Neural cell (in vitro differentiated cells): ENCODE measurements around the gene MN1. TPM values are rescaled to one million over a fixed set of nuclear protein-coding genes. Genes with fewer than 3 reads are reported as not detected.

ENCODE experiments used
- H2AFZ ChIP-seq: fragments of 200-600, 300-800 bp; sonication (generic), shearing (Covaris generic); 2 replicates; pipeline ENCODE4 v1.6.0; 2014; ENCODE audit warnings: low read depth, mild to moderate bottlenecking, antibody characterized with exemption, low read length, moderate library complexity
- H3F3A ChIP-seq: fragments of 200-600 bp; shearing (Covaris generic); 2 replicates; pipeline ENCODE4 v1.6.1; 2016; ENCODE audit warnings: mild to moderate bottlenecking, moderate library complexity, mixed read lengths, antibody characterized with exemption, low read length; ENCODE audit not compliant: insufficient read depth, poor library complexity, severe bottlenecking
- H3K27ac ChIP-seq: fragments of 200-600, 300-800 bp; sonication (generic), shearing (Covaris generic); 2 replicates; pipeline ENCODE4 v1.5.1; 2014; ENCODE audit warnings: mild to moderate bottlenecking, low read length, moderate library complexity
- H3K27me3 ChIP-seq: fragments of 300-800, 200-600 bp; sonication (generic), shearing (Covaris generic); 2 replicates; pipeline ENCODE4 v1.6.0; 2014; ENCODE audit warnings: mild to moderate bottlenecking, low read depth, low read length, moderate library complexity; ENCODE audit not compliant: insufficient read depth
- H3K36me3 ChIP-seq: fragments of 300-800, 200-600 bp; sonication (generic), shearing (Covaris generic); 2 replicates; pipeline ENCODE4 v1.5.1; 2014; ENCODE audit warnings: mild to moderate bottlenecking, antibody characterized with exemption, low read length, moderate library complexity; ENCODE audit not compliant: insufficient read depth
- H3K4me2 ChIP-seq: fragments of 300-800, 200-600 bp; sonication (generic), shearing (Covaris generic); 2 replicates; pipeline ENCODE4 v1.6.0; 2014; ENCODE audit warnings: mild to moderate bottlenecking, low read length
- H3K4me3 ChIP-seq: fragments of 300-800, 200-600 bp; sonication (generic), shearing (Covaris generic); 2 replicates; pipeline ENCODE4 v1.5.1; 2014; ENCODE audit warnings: mild to moderate bottlenecking, low read length, moderate library complexity
- H3K79me2 ChIP-seq: fragments of 200-600 bp; shearing (Covaris generic); replicated peaks from 2 replicates; pipeline ENCODE4 v1.6.0; 2014; ENCODE audit warnings: mild to moderate bottlenecking, low read length, moderate library complexity; ENCODE audit not compliant: insufficient read depth
- H3K9ac ChIP-seq: fragments of 300-800, 200-600 bp; sonication (generic), shearing (Covaris generic); 2 replicates; pipeline ENCODE4 v1.6.1; 2016; ENCODE audit warnings: mild to moderate bottlenecking, low read length, mixed read lengths
- H3K9me2 ChIP-seq: fragments of 200-600 bp; shearing (Covaris generic); 2 replicates; pipeline ENCODE4 v1.6.1; 2016; ENCODE audit warnings: mild to moderate bottlenecking, low read length, mixed read lengths; ENCODE audit not compliant: insufficient read depth
- H3K9me3 ChIP-seq: fragments of 200-600, 300-800 bp; sonication (generic), shearing (Covaris generic); 2 replicates; pipeline ENCODE4 v1.6.1; 2016; ENCODE audit warnings: mild to moderate bottlenecking, mixed run types, low read length, moderate library complexity, mixed read lengths
- H4K20me1 ChIP-seq: fragments of 200-600 bp; shearing (Covaris generic); 2 replicates; pipeline ENCODE4 v1.6.1; 2016; ENCODE audit warnings: mild to moderate bottlenecking, mixed run types; ENCODE audit not compliant: insufficient read depth
- EP300 ChIP-seq: fragments of 450-650 bp; conservative IDR thresholded peaks from 2 replicates; pipeline ENCODE4 v1.6.1; 2014; ENCODE audit warnings: antibody characterized with exemption, mild to moderate bottlenecking, moderate library complexity; ENCODE audit not compliant: poor library complexity, severe bottlenecking
- EZH2 ChIP-seq: fragments of 200-600, 300-800 bp; shearing (Covaris generic), sonication (generic); IDR thresholded peaks from 2 replicates; pipeline ENCODE4 v1.6.1; 2014; ENCODE audit warnings: antibody characterized with exemption, low read length, borderline replicate concordance, mild to moderate bottlenecking; ENCODE audit not compliant: insufficient read depth, poor library complexity, severe bottlenecking
- MXI1 ChIP-seq: fragments of 450-650 bp; conservative IDR thresholded peaks from 2 replicates; pipeline ENCODE4 v1.6.1; 2014; ENCODE audit warnings: antibody characterized with exemption, mild to moderate bottlenecking; ENCODE audit not compliant: poor library complexity, severe bottlenecking
- POLR2AphosphoS5 ChIP-seq: IDR thresholded peaks from 2 replicates; pipeline ENCODE4 v1.6.1; 2012
- RAD21 ChIP-seq: fragments of 450-650 bp; conservative IDR thresholded peaks from 2 replicates; pipeline ENCODE4 v1.6.1; 2014; ENCODE audit warnings: antibody characterized with exemption, mild to moderate bottlenecking, moderate library complexity
- TAF1 ChIP-seq: IDR thresholded peaks from 2 replicates; pipeline ENCODE4 v1.6.1; 2012; ENCODE audit warnings: low read depth
- polyA plus RNA-seq: library from polyadenylated mRNA; depleted of rRNA; stranded (reverse); fragments of >200 nt; gene quantifications from 2 replicates; pipeline ENCODE4 v1.2.3, GENCODE V29; 2014
- TF ChIP-seq, protein P1 (sequence below): fragments of 450-650 bp; IDR thresholded peaks from 2 replicates; pipeline ENCODE4 v1.5.1; 2014; ENCODE audit warnings: antibody characterized with exemption, mild to moderate bottlenecking, moderate library complexity; ENCODE audit not compliant: poor library complexity, severe bottlenecking
- TF ChIP-seq, protein P2 (sequence below): IDR thresholded peaks from 2 replicates; pipeline ENCODE4 v1.6.1; 2012; ENCODE audit warnings: borderline replicate concordance

MN1 gene
- polyA plus RNA-seq, 1 donor from 2014 or later, result 7.3 TPM

- no peaks in the 10 kb centered on the region for H3K9me3 ChIP-seq
- no peaks in the 10 kb centered on the region for H3K36me3 ChIP-seq
- no peak overlapping the region for H3K27ac ChIP-seq
These were observed 50.1 kb downstream of the MN1 start for GRCh38 chr22:27751277-27752070.

DNA sequence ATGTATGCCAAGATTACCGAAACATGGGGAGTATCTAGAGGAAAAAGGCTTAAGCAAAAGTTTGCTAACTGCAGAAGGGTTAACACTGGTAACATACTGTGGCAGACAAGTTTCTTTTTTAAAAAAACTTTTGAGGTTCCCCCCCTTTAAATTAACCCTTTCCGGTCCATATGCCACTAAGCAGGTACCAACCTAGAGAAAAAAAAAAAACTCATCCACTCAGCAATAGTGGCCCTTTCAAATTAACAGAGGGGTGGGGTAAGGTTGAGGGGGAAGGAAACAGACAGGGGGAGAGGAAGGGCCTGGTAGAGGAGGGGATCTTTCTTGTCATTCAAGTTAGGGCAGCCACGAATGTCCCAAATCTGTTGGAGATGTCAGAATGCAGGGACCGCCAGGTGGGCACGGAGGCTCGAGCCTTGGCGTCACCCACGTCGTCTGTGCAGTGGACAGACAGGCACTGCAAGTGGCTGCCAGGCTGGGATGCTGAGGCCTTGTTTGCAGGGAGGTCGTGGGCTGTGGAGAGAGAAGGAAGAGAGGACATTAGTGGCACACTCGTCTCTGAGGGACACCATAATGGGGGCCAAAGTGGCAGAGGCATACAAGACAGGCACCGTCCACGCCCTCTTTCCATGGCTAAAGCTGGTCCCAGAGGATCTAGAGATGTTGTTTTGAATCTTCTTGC, 50.8 kb downstream of the MN1 start:
- Histone ChIP-seq H3K36me3 (no peaks in the 10 kb centered on the region), H3F3A (no peaks in the 10 kb centered on the region), H3K4me2 (no peak overlapping the region), H3K9me2 (no peaks in the 10 kb centered on the region), H3K27me3 (no peaks in the 10 kb centered on the region), H4K20me1 (no peaks in the 10 kb centered on the region), H3K79me2 (peaks cover 4% of the 10 kb centered on the region), H2AFZ (no peak overlapping the region), H3K27ac (no peak overlapping the region), H3K4me3 (no peak overlapping the region), H3K9ac (no peak overlapping the region), H3K9me3 (no peaks in the 10 kb centered on the region)
- no peak for TF ChIP-seq POLR2AphosphoS5
- TF ChIP-seq EP300, result no peak
- TF ChIP-seq EZH2, result no peak
- TF ChIP-seq RAD21, result no peak
- TF ChIP-seq, protein P1, sequence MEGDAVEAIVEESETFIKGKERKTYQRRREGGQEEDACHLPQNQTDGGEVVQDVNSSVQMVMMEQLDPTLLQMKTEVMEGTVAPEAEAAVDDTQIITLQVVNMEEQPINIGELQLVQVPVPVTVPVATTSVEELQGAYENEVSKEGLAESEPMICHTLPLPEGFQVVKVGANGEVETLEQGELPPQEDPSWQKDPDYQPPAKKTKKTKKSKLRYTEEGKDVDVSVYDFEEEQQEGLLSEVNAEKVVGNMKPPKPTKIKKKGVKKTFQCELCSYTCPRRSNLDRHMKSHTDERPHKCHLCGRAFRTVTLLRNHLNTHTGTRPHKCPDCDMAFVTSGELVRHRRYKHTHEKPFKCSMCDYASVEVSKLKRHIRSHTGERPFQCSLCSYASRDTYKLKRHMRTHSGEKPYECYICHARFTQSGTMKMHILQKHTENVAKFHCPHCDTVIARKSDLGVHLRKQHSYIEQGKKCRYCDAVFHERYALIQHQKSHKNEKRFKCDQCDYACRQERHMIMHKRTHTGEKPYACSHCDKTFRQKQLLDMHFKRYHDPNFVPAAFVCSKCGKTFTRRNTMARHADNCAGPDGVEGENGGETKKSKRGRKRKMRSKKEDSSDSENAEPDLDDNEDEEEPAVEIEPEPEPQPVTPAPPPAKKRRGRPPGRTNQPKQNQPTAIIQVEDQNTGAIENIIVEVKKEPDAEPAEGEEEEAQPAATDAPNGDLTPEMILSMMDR, result no peak
- TF ChIP-seq, protein P2, sequence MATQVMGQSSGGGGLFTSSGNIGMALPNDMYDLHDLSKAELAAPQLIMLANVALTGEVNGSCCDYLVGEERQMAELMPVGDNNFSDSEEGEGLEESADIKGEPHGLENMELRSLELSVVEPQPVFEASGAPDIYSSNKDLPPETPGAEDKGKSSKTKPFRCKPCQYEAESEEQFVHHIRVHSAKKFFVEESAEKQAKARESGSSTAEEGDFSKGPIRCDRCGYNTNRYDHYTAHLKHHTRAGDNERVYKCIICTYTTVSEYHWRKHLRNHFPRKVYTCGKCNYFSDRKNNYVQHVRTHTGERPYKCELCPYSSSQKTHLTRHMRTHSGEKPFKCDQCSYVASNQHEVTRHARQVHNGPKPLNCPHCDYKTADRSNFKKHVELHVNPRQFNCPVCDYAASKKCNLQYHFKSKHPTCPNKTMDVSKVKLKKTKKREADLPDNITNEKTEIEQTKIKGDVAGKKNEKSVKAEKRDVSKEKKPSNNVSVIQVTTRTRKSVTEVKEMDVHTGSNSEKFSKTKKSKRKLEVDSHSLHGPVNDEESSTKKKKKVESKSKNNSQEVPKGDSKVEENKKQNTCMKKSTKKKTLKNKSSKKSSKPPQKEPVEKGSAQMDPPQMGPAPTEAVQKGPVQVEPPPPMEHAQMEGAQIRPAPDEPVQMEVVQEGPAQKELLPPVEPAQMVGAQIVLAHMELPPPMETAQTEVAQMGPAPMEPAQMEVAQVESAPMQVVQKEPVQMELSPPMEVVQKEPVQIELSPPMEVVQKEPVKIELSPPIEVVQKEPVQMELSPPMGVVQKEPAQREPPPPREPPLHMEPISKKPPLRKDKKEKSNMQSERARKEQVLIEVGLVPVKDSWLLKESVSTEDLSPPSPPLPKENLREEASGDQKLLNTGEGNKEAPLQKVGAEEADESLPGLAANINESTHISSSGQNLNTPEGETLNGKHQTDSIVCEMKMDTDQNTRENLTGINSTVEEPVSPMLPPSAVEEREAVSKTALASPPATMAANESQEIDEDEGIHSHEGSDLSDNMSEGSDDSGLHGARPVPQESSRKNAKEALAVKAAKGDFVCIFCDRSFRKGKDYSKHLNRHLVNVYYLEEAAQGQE, result no peak

More at GRCh38 chr22:27751277-27752070, 50.1 kb downstream of the MN1 start:
- Histone ChIP-seq H3K27me3 (no peaks in the 10 kb centered on the region), H4K20me1 (no peaks in the 10 kb centered on the region), H3K4me2 (no peak overlapping the region), H3K9ac (no peak overlapping the region), H3K79me2 (peaks cover 4% of the 10 kb centered on the region), H3F3A (no peaks in the 10 kb centered on the region), H2AFZ (no peak overlapping the region), H3K9me2 (no peaks in the 10 kb centered on the region), H3K4me3 (no peak overlapping the region)
- no peak for TF ChIP-seq MXI1
- no peak for TF ChIP-seq RAD21
- no peak for TF ChIP-seq TAF1
